Fibroblast of lung (primary cell): ENCODE results near the gene NTRK3.

Experiments
- EZH2 ChIP-seq: IDR thresholded peaks from 2 replicates; pipeline ENCODE4 v1.5.1; 2012; ENCODE audit warnings: low read length, control low read depth, mild to moderate bottlenecking; ENCODE audit errors: missing control alignments
- TF ChIP-seq, protein P1 (sequence below), 2 donors: IDR thresholded peaks in 1 of 2; conservative IDR thresholded peaks in 1 of 2; 1 replicate in 1 of 2; 2 replicates in 1 of 2; pipeline ENCODE4 v1.5.1; 2011 to 2012; ENCODE audit warnings: low read length in 2 of 2, control low read depth in 1 of 2, inconsistent platforms in 1 of 2, low read depth in 1 of 2, mild to moderate bottlenecking in 1 of 2

DNA sequence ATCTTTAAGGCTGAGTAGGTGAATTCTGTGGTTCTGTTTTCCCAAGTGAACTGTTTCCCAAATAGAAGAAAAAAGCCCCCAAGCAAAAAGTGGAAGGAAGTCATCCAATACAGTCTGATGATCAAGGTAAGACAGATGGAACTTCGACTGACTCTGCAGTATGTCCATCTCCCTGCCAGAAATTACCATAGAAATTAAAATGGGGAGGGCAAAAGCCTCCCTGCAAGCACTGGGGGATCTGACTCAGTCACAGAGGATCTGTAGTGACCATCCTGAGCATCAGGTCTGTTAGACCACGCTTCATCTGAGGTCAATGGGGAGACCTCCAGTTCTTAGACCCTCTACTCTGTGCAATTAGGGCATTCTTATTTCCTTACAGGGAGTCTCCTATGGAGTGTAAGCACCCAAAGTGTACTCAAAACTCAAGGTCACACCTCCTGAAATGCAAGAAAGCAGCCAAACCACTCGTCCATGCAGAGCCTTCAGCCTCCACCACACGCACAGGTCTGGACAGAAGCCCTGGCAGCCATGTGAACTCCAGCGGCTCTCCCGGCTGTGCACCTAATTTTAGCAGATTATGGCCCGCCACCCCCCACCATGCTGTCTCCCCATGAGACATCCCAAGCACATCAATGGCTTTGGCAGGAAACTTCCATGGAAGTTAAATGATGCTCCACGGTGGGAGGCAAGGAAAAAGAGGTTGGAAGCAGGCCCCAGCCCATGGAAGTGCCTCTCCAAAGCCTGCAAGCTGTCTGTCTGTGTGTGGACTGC lies 348.7 kb downstream of the NTRK3 start:
- TF ChIP-seq, protein P1, sequence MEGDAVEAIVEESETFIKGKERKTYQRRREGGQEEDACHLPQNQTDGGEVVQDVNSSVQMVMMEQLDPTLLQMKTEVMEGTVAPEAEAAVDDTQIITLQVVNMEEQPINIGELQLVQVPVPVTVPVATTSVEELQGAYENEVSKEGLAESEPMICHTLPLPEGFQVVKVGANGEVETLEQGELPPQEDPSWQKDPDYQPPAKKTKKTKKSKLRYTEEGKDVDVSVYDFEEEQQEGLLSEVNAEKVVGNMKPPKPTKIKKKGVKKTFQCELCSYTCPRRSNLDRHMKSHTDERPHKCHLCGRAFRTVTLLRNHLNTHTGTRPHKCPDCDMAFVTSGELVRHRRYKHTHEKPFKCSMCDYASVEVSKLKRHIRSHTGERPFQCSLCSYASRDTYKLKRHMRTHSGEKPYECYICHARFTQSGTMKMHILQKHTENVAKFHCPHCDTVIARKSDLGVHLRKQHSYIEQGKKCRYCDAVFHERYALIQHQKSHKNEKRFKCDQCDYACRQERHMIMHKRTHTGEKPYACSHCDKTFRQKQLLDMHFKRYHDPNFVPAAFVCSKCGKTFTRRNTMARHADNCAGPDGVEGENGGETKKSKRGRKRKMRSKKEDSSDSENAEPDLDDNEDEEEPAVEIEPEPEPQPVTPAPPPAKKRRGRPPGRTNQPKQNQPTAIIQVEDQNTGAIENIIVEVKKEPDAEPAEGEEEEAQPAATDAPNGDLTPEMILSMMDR (conservative IDR thresholded peaks at IDR 0.05 in 1 of 2, IDR thresholded peaks at IDR 0.05 in 1 of 2; ENCODE audit: low read depth in 1 of 2, low read length in 2 of 2), result no peak
- TF ChIP-seq EZH2, result no peak
